HEK293 (cell line): ENCODE measurements around the gene OTOR.

Source experiments
- CTCF ChIA-PET: fragments of 350-600 bp; formaldehyde crosslinking; extraction: SDS; loops from one replicate; lab custom pipeline; 2021; ENCODE audit warnings: antibody characterized with exemption; lab: Yijun Ruan, JAX
- POLR2A ChIA-PET: fragments of 300-600 bp; formaldehyde crosslinking; extraction: SDS; loops from one replicate; lab custom pipeline; 2020; ENCODE audit warnings: antibody characterized with exemption, inconsistent platforms; lab: Yijun Ruan, JAX
- H3K27ac ChIP-seq: fragments of 200-500 bp; sonication (Bioruptor generic); 2 replicates; pipeline ENCODE4 v1.5.1; 2014; ENCODE audit warnings: low read depth, low read length, control low read depth, inconsistent platforms; ENCODE audit errors: extremely low read depth
- H3K36me3 ChIP-seq, 2 experiments: fragments of 200-500 bp in 1 of 2; sonication (Bioruptor generic) in 1 of 2; 1 replicate in 1 of 2; 2 replicates in 1 of 2; pipeline ENCODE4 v1.5.1; 2014 to 2017; ENCODE audit warnings: inconsistent platforms in 2 of 2, low read length in 2 of 2; ENCODE audit not compliant: control insufficient read depth in 2 of 2, insufficient read depth in 1 of 2
- H3K4me1 ChIP-seq: fragments of 200-500 bp; sonication (Bioruptor generic); 2 replicates; pipeline ENCODE4 v1.5.1; 2014; ENCODE audit warnings: mild to moderate bottlenecking, low read length, inconsistent platforms; ENCODE audit not compliant: control insufficient read depth, insufficient read depth
- H3K4me3 ChIP-seq: 2 replicates; pipeline ENCODE4 v1.5.1; 2011; ENCODE audit warnings: low read depth, mild to moderate bottlenecking, control low read depth, low read length, moderate library complexity
- H3K9me3 ChIP-seq: fragments of 200-500 bp; sonication (Bioruptor generic); 2 replicates; pipeline ENCODE4 v1.5.1; 2014; ENCODE audit warnings: low read depth, low read length, inconsistent platforms; ENCODE audit not compliant: control insufficient read depth, insufficient read depth
- GFI1B ChIP-seq: fragments of 450-650 bp; formaldehyde crosslinking; IDR thresholded peaks from 2 replicates; pipeline ENCODE4 v1.5.1; 2016; ENCODE audit warnings: missing biosample characterization, missing genetic modification characterization
- GLI2 ChIP-seq: fragments of 450-650 bp; formaldehyde crosslinking; IDR thresholded peaks from 2 replicates; pipeline ENCODE4; 2017; ENCODE audit warnings: missing biosample characterization, missing genetic modification characterization, low read depth, borderline replicate concordance
- OVOL3 ChIP-seq: fragments of 450-650 bp; formaldehyde crosslinking; IDR thresholded peaks from 2 replicates; pipeline ENCODE4 v1.5.1; 2016; ENCODE audit warnings: missing biosample characterization, missing genetic modification characterization
- SCRT1 ChIP-seq: fragments of 450-650 bp; formaldehyde crosslinking; IDR thresholded peaks from 2 replicates; pipeline ENCODE4 v1.5.1; 2016; ENCODE audit warnings: missing biosample characterization, missing genetic modification characterization, borderline replicate concordance
- SP2 ChIP-seq: fragments of 450-650 bp; formaldehyde crosslinking; IDR thresholded peaks from 2 replicates; pipeline ENCODE4 v1.5.1; 2016; ENCODE audit warnings: missing biosample characterization, missing genetic modification characterization
- YY2 ChIP-seq: fragments of 450-650 bp; formaldehyde crosslinking; IDR thresholded peaks from 2 replicates; pipeline ENCODE4 v1.5.1; 2016; ENCODE audit warnings: missing biosample characterization, missing genetic modification characterization
- ZBTB21 ChIP-seq: fragments of 450-650 bp; formaldehyde crosslinking; IDR thresholded peaks from 2 replicates; pipeline ENCODE4 v1.5.1; 2017; ENCODE audit warnings: missing biosample characterization, missing genetic modification characterization
- ZFP37 ChIP-seq: fragments of 450-650 bp; formaldehyde crosslinking; IDR thresholded peaks from 2 replicates; pipeline ENCODE4 v1.5.1; 2016; ENCODE audit warnings: missing biosample characterization, missing genetic modification characterization
- ZNF223 ChIP-seq: fragments of 450-650 bp; formaldehyde crosslinking; IDR thresholded peaks from 2 replicates; pipeline ENCODE4 v1.5.1; 2016; ENCODE audit warnings: missing biosample characterization, missing genetic modification characterization
- ZNF521 ChIP-seq: fragments of 450-650 bp; formaldehyde crosslinking; IDR thresholded peaks from 2 replicates; pipeline ENCODE4 v1.5.1; 2017; ENCODE audit warnings: missing biosample characterization, mild to moderate bottlenecking, missing genetic modification characterization
- ZNF777 ChIP-seq: fragments of 450-650 bp; formaldehyde crosslinking; IDR thresholded peaks from 2 replicates; pipeline ENCODE4 v1.5.1; 2017; ENCODE audit warnings: missing biosample characterization, missing genetic modification characterization, borderline replicate concordance
- ZNF785 ChIP-seq: fragments of 450-650 bp; formaldehyde crosslinking; IDR thresholded peaks from 2 replicates; pipeline ENCODE4 v1.5.1; 2016; ENCODE audit warnings: missing biosample characterization, missing genetic modification characterization
- ZNF837 ChIP-seq: fragments of 450-650 bp; formaldehyde crosslinking; IDR thresholded peaks from 2 replicates; pipeline ENCODE4 v1.5.1; 2016; ENCODE audit warnings: missing biosample characterization, missing genetic modification characterization
- ZSCAN16 ChIP-seq: fragments of 450-650 bp; formaldehyde crosslinking; IDR thresholded peaks from 2 replicates; pipeline ENCODE4 v1.5.1; 2016; ENCODE audit warnings: missing biosample characterization, missing genetic modification characterization
- TF ChIP-seq, protein P1 (sequence below): fragments of 450-650 bp; formaldehyde crosslinking; IDR thresholded peaks from 2 replicates; pipeline ENCODE4 v1.5.1; 2017; ENCODE audit warnings: missing biosample characterization, missing genetic modification characterization
- TF ChIP-seq, protein P2 (sequence below): fragments of 450-650 bp; formaldehyde crosslinking; conservative IDR thresholded peaks from 2 replicates; pipeline ENCODE4 v1.5.1; 2016; ENCODE audit warnings: low read depth, missing biosample characterization, missing genetic modification characterization
- TF ChIP-seq, protein P3 (sequence below): fragments of 450-650 bp; formaldehyde crosslinking; IDR thresholded peaks from 2 replicates; pipeline ENCODE4 v1.5.1; 2016; ENCODE audit warnings: missing biosample characterization, missing genetic modification characterization
- TF ChIP-seq, protein P4 (sequence below): fragments of 450-650 bp; formaldehyde crosslinking; IDR thresholded peaks from 2 replicates; pipeline ENCODE4; 2016; ENCODE audit warnings: missing biosample characterization, missing genetic modification characterization
- TF ChIP-seq, protein P5 (sequence below): fragments of 450-650 bp; formaldehyde crosslinking; IDR thresholded peaks from 2 replicates; pipeline ENCODE4 v1.5.1; 2016; ENCODE audit warnings: missing biosample characterization, missing genetic modification characterization

The OTOR gene

DNA sequence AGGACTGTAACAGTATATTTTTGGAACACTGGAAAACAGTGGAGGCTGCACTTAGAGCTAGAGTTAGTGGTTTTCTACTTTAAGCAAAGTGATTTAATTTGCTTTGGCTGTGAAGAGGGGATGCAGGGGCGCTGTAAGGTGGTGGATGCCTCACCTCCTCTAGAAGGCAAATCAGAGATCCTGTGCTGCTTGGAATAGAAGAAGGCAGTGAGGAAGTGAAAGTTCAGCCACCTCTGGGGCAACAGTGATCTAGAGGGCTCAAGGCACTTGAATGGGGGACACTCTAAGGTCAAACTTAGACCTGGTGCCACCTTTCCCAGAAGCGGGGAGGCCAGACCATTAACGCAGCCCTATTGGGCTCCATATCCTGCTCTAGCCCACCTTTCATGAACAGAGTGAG lies 37.4 kb upstream of the OTOR start:
- H3K27ac ChIP-seq = no peak overlapping the region
- ChIA-PET CTCF (interaction anchor here (0.9 kb wide), 1 partner anchor 192 kb away, joined by 3 read pairs; no protein-coding TSS in a partner anchor), POLR2A (no interaction called here)

More for the DNA sequence above, 37.4 kb upstream of the OTOR start:
- Histone ChIP-seq H3K4me3 (no peak overlapping the region), H3K36me3 (no peaks in the 10 kb centered on the region), H3K4me1 (peaks cover 3% of the 10 kb centered on the region; the same call in 1 of the 2 replicates), H3K9me3 (no peaks in the 10 kb centered on the region)
- TF ChIP-seq, protein P1, sequence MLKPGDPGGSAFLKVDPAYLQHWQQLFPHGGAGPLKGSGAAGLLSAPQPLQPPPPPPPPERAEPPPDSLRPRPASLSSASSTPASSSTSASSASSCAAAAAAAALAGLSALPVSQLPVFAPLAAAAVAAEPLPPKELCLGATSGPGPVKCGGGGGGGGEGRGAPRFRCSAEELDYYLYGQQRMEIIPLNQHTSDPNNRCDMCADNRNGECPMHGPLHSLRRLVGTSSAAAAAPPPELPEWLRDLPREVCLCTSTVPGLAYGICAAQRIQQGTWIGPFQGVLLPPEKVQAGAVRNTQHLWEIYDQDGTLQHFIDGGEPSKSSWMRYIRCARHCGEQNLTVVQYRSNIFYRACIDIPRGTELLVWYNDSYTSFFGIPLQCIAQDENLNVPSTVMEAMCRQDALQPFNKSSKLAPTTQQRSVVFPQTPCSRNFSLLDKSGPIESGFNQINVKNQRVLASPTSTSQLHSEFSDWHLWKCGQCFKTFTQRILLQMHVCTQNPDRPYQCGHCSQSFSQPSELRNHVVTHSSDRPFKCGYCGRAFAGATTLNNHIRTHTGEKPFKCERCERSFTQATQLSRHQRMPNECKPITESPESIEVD (tag by site-specific recombination) = no peak
- TF ChIP-seq ZNF521 (tag by site-specific recombination) = no peak
- TF ChIP-seq, protein P2, sequence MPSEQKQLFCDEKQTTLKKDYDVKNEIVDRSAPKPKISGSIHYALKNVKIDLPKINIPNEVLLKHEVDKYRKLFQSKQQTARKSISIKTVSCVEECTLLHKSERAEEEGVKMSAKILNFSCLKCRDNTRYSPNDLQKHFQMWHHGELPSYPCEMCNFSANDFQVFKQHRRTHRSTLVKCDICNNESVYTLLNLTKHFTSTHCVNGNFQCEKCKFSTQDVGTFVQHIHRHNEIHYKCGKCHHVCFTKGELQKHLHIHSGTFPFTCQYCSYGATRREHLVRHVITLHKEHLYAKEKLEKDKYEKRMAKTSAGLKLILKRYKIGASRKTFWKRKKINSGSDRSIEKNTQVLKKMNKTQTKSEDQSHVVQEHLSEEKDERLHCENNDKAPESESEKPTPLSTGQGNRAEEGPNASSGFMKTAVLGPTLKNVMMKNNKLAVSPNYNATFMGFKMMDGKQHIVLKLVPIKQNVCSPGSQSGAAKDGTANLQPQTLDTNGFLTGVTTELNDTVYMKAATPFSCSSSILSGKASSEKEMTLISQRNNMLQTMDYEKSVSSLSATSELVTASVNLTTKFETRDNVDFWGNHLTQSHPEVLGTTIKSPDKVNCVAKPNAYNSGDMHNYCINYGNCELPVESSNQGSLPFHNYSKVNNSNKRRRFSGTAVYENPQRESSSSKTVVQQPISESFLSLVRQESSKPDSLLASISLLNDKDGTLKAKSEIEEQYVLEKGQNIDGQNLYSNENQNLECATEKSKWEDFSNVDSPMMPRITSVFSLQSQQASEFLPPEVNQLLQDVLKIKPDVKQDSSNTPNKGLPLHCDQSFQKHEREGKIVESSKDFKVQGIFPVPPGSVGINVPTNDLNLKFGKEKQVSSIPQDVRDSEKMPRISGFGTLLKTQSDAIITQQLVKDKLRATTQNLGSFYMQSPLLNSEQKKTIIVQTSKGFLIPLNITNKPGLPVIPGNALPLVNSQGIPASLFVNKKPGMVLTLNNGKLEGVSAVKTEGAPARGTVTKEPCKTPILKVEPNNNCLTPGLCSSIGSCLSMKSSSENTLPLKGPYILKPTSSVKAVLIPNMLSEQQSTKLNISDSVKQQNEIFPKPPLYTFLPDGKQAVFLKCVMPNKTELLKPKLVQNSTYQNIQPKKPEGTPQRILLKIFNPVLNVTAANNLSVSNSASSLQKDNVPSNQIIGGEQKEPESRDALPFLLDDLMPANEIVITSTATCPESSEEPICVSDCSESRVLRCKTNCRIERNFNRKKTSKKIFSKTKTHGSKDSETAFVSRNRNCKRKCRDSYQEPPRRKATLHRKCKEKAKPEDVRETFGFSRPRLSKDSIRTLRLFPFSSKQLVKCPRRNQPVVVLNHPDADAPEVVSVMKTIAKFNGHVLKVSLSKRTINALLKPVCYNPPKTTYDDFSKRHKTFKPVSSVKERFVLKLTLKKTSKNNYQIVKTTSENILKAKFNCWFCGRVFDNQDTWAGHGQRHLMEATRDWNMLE (tag by site-specific recombination) = no peak
- no peak for TF ChIP-seq ZNF837
- TF ChIP-seq ZFP37 (tag by site-specific recombination) = no peak
- TF ChIP-seq, protein P3, sequence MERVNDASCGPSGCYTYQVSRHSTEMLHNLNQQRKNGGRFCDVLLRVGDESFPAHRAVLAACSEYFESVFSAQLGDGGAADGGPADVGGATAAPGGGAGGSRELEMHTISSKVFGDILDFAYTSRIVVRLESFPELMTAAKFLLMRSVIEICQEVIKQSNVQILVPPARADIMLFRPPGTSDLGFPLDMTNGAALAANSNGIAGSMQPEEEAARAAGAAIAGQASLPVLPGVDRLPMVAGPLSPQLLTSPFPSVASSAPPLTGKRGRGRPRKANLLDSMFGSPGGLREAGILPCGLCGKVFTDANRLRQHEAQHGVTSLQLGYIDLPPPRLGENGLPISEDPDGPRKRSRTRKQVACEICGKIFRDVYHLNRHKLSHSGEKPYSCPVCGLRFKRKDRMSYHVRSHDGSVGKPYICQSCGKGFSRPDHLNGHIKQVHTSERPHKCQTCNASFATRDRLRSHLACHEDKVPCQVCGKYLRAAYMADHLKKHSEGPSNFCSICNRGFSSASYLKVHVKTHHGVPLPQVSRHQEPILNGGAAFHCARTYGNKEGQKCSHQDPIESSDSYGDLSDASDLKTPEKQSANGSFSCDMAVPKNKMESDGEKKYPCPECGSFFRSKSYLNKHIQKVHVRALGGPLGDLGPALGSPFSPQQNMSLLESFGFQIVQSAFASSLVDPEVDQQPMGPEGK (tag by site-specific recombination) = no peak
- TF ChIP-seq, protein P4, sequence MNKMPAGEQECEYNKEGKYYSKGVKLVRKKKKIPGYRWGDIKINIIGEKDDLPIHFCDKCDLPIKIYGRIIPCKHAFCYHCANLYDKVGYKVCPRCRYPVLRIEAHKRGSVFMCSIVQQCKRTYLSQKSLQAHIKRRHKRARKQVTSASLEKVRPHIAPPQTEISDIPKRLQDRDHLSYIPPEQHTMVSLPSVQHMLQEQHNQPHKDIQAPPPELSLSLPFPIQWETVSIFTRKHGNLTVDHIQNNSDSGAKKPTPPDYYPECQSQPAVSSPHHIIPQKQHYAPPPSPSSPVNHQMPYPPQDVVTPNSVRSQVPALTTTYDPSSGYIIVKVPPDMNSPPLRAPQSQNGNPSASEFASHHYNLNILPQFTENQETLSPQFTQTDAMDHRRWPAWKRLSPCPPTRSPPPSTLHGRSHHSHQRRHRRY (tag by site-specific recombination) = no peak
- TF ChIP-seq ZNF785 = no peak
- TF ChIP-seq, protein P5, sequence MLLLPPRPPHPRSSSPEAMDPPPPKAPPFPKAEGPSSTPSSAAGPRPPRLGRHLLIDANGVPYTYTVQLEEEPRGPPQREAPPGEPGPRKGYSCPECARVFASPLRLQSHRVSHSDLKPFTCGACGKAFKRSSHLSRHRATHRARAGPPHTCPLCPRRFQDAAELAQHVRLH (tag by site-specific recombination) = no peak
- no peak for TF ChIP-seq ZNF777 (tag by site-specific recombination)
- TF ChIP-seq ZSCAN16 (tag by site-specific recombination) = no peak
- TF ChIP-seq GLI2 = no peak
- no peak for TF ChIP-seq SP2 (tag by site-specific recombination)
- no peak for TF ChIP-seq GFI1B (tag by site-specific recombination)
- no peak for TF ChIP-seq YY2
- no peak for TF ChIP-seq OVOL3 (tag by site-specific recombination)
- no peak for TF ChIP-seq SCRT1
- TF ChIP-seq ZNF223 (tag by site-specific recombination) = no peak
- TF ChIP-seq ZBTB21 = no peak
